Measurements from ENCODE around the gene MAGEA9. TPM values are rescaled to one million over a fixed set of nuclear protein-coding genes. Genes with fewer than 3 reads are reported as not detected.

MAGEA9 gene
- total RNA-seq, 1 experiment from 2014 or later = not detected

DNA sequence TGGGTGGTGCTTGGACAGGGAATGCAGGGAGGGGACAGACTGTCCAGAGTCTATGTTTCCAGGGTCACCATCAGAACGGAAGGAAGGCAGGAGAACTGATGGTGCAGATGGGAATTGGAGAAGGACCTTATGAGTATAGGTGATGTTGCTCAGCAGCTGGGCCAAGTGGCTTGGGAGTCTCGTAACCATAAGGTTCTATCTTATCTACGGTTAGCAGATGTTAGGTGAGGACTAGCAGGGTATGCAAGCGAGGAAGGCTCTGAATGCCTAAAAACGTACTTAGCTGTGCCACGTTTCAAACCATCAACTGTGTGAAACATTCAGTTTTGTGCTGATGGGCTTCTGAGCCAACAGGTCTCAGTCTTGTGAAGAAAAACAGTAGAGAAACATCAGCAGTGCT is 22.4 kb downstream of the MAGEA9 start:
- no peaks in the 10 kb centered on the region for H3K4me1 ChIP-seq
- TF ChIP-seq, protein P1, sequence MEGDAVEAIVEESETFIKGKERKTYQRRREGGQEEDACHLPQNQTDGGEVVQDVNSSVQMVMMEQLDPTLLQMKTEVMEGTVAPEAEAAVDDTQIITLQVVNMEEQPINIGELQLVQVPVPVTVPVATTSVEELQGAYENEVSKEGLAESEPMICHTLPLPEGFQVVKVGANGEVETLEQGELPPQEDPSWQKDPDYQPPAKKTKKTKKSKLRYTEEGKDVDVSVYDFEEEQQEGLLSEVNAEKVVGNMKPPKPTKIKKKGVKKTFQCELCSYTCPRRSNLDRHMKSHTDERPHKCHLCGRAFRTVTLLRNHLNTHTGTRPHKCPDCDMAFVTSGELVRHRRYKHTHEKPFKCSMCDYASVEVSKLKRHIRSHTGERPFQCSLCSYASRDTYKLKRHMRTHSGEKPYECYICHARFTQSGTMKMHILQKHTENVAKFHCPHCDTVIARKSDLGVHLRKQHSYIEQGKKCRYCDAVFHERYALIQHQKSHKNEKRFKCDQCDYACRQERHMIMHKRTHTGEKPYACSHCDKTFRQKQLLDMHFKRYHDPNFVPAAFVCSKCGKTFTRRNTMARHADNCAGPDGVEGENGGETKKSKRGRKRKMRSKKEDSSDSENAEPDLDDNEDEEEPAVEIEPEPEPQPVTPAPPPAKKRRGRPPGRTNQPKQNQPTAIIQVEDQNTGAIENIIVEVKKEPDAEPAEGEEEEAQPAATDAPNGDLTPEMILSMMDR (IDR thresholded peaks at IDR 0.05; ENCODE audit: insufficient read depth in 1 of 2, low read depth in 1 of 2, low read length in 1 of 2, severe bottlenecking in 1 of 2, unreplicated experiment in 1 of 2) = no peak
- H3K27ac Mint-ChIP-seq (ENCODE audit: unreplicated experiment) = no peak overlapping the region
- POLR2A ChIA-PET = no interaction called here
- H3K36me3 ChIP-seq (ENCODE audit: control insufficient read depth, insufficient read depth, low read length) = no peaks in the 10 kb centered on the region
- no peaks in the 10 kb centered on the region for H3K36me3 Mint-ChIP-seq (ENCODE audit: insufficient read depth, unreplicated experiment)
- no peak overlapping the region for H3K4me3 Mint-ChIP-seq (ENCODE audit: unreplicated experiment)
- no peak overlapping the region for H3K4me3 ChIP-seq (ENCODE audit: low read depth, low read length)
- no TSS peak for BruUV-seq (replicated peaks)
- H3K4me1 Mint-ChIP-seq (ENCODE audit: low read depth, unreplicated experiment) = no peaks in the 10 kb centered on the region
- no peaks in the 10 kb centered on the region for H3K9me3 ChIP-seq
- H3K27me3 ChIP-seq (replicated peaks; ENCODE audit: control insufficient read depth, insufficient read depth, low read length) = no peaks in the 10 kb centered on the region
- H3K9me3 Mint-ChIP-seq (ENCODE audit: unreplicated experiment) = no peaks in the 10 kb centered on the region
- intact Hi-C loops (cut with micrococcal nuclease; ENCODE audit: unreplicated experiment) = no loop called here
- no peak for DNase-seq
- CTCF ChIA-PET = no interaction called here
- H3K27me3 Mint-ChIP-seq (ENCODE audit: insufficient read depth, unreplicated experiment) = peaks cover 3% of the 10 kb centered on the region

- peaks cover 20% of the 10 kb centered on the region for H3K4me1 ChIP-seq
- CTCF ChIA-PET = no interaction called here
- POLR2A ChIA-PET = no interaction called here
- no peak for DNase-seq
- Mint-ChIP-seq H3K36me3 (ENCODE audit: insufficient read depth, unreplicated experiment) (peaks cover 5% of the 10 kb centered on the region), H3K27ac (ENCODE audit: unreplicated experiment) (no peak overlapping the region), H3K4me1 (ENCODE audit: low read depth, unreplicated experiment) (peaks cover 13% of the 10 kb centered on the region), H3K9me3 (ENCODE audit: unreplicated experiment) (no peaks in the 10 kb centered on the region), H3K4me3 (ENCODE audit: unreplicated experiment) (no peak overlapping the region), H3K27me3 (ENCODE audit: insufficient read depth, unreplicated experiment) (no peaks in the 10 kb centered on the region)
- TF ChIP-seq, protein P1 (IDR thresholded peaks at IDR 0.05; ENCODE audit: insufficient read depth in 1 of 2, low read depth in 1 of 2, low read length in 1 of 2, severe bottlenecking in 1 of 2, unreplicated experiment in 1 of 2) = no peak
- BruUV-seq (replicated peaks) = no TSS peak
- H3K36me3 ChIP-seq (ENCODE audit: control insufficient read depth, insufficient read depth, low read length) = no peaks in the 10 kb centered on the region
- no peaks in the 10 kb centered on the region for H3K9me3 ChIP-seq
- H3K4me3 ChIP-seq (ENCODE audit: low read depth, low read length) = no peak overlapping the region
- no peaks in the 10 kb centered on the region for H3K27me3 ChIP-seq (replicated peaks; ENCODE audit: control insufficient read depth, insufficient read depth, low read length)
- intact Hi-C loops (cut with micrococcal nuclease; ENCODE audit: unreplicated experiment) = no loop called here
Measured at GRCh38 chrX:149807747-149808458, 26.2 kb downstream of the MAGEA9 start.

DNA sequence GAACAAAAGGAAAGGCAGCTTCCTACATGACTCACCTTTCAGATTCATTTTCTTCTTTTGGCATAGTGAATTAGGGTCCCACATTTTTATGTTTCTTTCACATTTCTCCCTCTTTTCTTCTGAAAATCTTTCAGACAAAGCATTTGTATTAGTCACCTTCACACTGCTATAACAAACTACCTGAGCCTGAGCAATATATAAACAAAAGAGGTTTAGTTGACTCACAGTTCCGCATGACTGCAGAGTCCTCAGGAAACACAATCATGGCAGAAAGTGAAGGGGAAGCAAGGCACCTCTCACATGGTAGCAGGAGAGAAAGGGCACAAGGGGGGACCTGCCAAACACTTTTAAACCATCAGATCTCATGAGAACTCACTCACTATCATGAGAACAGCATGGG is 36.9 kb downstream of the MAGEA9 start:
- Mint-ChIP-seq H3K9me3 (ENCODE audit: unreplicated experiment) (no peaks in the 10 kb centered on the region), H3K4me3 (ENCODE audit: unreplicated experiment) (no peak overlapping the region), H3K4me1 (ENCODE audit: low read depth, unreplicated experiment) (no peaks in the 10 kb centered on the region), H3K36me3 (ENCODE audit: insufficient read depth, unreplicated experiment) (no peaks in the 10 kb centered on the region), H3K27me3 (ENCODE audit: insufficient read depth, unreplicated experiment) (peaks cover 8% of the 10 kb centered on the region), H3K27ac (ENCODE audit: unreplicated experiment) (no peak overlapping the region)
- POLR2A ChIA-PET = no interaction called here
- H3K27me3 ChIP-seq (replicated peaks; ENCODE audit: control insufficient read depth, insufficient read depth, low read length) = no peaks in the 10 kb centered on the region; the same call in 1 of the 2 replicates
- H3K4me1 ChIP-seq = no peaks in the 10 kb centered on the region; the same call in 1 of the 2 replicates
- no TSS peak for BruUV-seq (replicated peaks)
- no peaks in the 10 kb centered on the region for H3K9me3 ChIP-seq
- CTCF ChIA-PET = no interaction called here
- no peak overlapping the region for H3K4me3 ChIP-seq (ENCODE audit: low read depth, low read length)
- TF ChIP-seq, protein P1 (IDR thresholded peaks at IDR 0.05; ENCODE audit: insufficient read depth in 1 of 2, low read depth in 1 of 2, low read length in 1 of 2, severe bottlenecking in 1 of 2, unreplicated experiment in 1 of 2) = no peak
- no peak for DNase-seq
- no peaks in the 10 kb centered on the region for H3K36me3 ChIP-seq (ENCODE audit: control insufficient read depth, insufficient read depth, low read length)
- intact Hi-C loops (cut with micrococcal nuclease; ENCODE audit: unreplicated experiment) = no loop called here

Data from Caco-2 (cell line).